ENCODE results near the gene NRP2. TPM values are rescaled to one million over a fixed set of nuclear protein-coding genes. Genes with fewer than 3 reads are reported as not detected.

NRP2 gene
- total RNA-seq, 2 experiments from 2014 or later, result 0.26 to 5.7 TPM

DNA sequence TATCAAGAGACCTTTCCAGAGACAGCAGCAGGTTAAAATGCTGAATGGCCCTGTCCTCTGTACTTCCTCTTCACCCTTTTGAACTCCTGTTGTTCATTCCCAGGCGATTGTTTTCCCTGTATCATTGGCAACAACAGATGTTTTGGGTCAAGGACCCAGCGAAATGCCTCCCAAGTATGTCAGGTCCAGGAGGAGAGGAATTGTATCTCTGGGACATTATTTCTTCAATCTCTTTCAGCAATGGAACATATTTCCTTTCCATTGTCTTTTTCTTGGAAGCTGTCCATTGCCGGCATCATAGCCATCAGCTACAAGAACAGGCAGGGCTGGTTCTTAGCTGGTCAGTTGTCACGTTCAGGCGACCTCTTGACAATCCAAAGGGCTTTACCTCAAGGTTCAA, 76.2 kb downstream of the NRP2 start:
- Mint-ChIP-seq H3K4me3 (no peak overlapping the region), H3K9me3 (ENCODE audit: low read depth) (no peaks in the 10 kb centered on the region), H3K36me3 (no peaks in the 10 kb centered on the region), H3K4me1 (no peaks in the 10 kb centered on the region), H3K27me3 (peaks cover 21% of the 10 kb centered on the region), H3K27ac (no peak overlapping the region)
- DNase-seq, result no peak
- ATAC-seq, result no peak
- CTCF ChIA-PET, result interaction anchor here (1.0 kb wide), 1 partner anchor 127 kb away, joined by 3 read pairs; no protein-coding TSS in a partner anchor

DNA sequence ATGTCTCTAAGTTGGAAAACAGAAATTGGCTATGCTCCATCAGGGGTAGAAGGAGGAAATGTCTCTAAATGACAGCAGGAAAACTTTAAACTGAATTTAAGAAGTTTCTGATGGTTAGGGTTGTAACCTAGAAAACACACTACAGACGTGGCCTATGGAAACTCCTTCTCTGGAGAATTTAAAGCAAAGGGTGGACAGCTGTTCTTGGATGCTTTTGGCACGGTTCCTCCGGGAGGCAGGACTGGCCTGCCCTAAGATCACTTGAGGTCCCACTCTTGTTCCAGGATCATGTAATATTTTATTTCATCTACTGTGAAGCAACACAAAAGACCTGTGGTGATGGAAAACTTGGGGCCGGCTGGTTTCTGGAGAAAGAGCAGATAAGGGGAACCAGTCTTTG, 77.0 kb downstream of the NRP2 start:
- no peaks in the 10 kb centered on the region for H3K4me1 Mint-ChIP-seq
- DNase-seq (no peak), ATAC-seq (no peak)
- no peak overlapping the region for H3K27ac Mint-ChIP-seq
- H3K27me3 Mint-ChIP-seq, result peaks cover 22% of the 10 kb centered on the region
- no peak overlapping the region for H3K4me3 Mint-ChIP-seq
- no peaks in the 10 kb centered on the region for H3K9me3 Mint-ChIP-seq (ENCODE audit: low read depth)
- no peaks in the 10 kb centered on the region for H3K36me3 Mint-ChIP-seq
- CTCF ChIA-PET, result interaction anchor here (1.0 kb wide), 1 partner anchor 126 kb away, joined by 3 read pairs; no protein-coding TSS in a partner anchor

DNA sequence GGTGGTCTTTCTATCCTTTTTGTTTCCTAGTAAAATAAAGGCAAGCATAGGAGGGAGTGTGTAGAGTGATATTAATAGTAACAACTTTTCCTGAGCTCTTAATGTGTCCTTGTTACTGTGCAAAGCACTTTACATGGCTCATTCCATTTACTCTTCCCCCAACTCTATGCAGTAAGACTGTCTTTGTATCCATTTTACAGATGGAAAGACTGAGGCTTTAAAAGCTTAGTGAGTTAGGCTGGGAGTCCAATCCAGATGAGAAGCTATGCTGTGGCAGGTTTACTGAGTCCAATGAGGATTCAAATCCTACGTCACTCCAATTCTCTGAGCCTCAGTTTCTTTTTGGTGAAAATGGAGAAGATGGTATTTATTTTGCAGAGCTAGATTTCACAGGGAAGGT, 77.4 kb downstream of the NRP2 start:
- H3K4me3 Mint-ChIP-seq, result no peak overlapping the region
- CTCF ChIA-PET, result no interaction called here
- H3K27ac Mint-ChIP-seq, result no peak overlapping the region

DNA sequence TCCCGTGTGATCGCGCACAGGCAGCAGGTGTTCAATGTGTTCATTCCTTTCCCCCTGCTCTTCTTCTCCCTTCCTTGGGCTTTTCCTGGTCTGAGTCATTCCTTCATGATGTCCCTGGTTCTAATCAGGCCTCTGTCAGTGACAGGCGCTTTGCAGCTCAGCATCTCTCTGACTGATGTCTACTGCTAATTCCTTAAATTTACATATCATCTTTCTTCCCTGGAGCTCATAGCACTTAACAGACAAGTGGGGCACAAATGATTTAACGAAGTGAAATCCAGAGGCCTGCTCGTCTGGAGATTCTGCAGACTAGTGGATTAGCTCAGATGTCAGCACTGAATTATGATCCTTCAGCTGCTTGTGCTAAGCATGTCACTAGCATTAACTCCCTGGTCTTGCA, 77.9 kb downstream of the NRP2 start:
- Mint-ChIP-seq H3K4me1 (no peaks in the 10 kb centered on the region), H3K27ac (no peak overlapping the region)
- CTCF ChIA-PET, result no interaction called here

More for the DNA sequence above, 77.4 kb downstream of the NRP2 start:
- H3K9me3 Mint-ChIP-seq (ENCODE audit: low read depth), result no peaks in the 10 kb centered on the region
- peaks cover 19% of the 10 kb centered on the region for H3K27me3 Mint-ChIP-seq
- no peak for DNase-seq
- ATAC-seq, result no peak
- H3K4me1 Mint-ChIP-seq, result no peaks in the 10 kb centered on the region
- no peaks in the 10 kb centered on the region for H3K36me3 Mint-ChIP-seq

DNA sequence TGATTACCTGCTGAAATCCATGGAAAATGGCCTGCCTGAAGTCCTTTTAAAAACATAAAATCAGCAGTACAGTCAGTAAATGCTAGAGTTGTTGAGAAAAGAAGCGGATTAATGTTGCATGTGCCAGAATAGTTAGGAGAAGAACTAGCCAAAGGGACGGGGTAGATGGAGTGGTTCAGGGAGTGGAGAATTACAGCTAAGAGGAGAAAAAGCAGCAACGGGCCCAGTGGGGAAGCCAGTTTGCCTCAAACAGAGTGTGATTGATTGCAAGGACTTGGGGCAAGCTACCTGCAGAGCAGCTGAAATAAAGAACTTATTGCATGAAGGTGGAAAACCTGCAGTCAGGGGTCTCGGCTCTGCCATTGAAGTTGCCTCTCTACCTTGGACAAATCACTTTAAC, 79.1 kb downstream of the NRP2 start:
- Mint-ChIP-seq H3K36me3 (no peaks in the 10 kb centered on the region), H3K27me3 (peaks cover 16% of the 10 kb centered on the region), H3K27ac (no peak overlapping the region), H3K4me3 (no peak overlapping the region), H3K4me1 (no peaks in the 10 kb centered on the region), H3K9me3 (ENCODE audit: low read depth) (no peaks in the 10 kb centered on the region)
- ATAC-seq, result no peak
- CTCF ChIA-PET, result interaction anchor here (0.7 kb wide), 1 partner anchor 14 kb away, joined by 3 read pairs; no protein-coding TSS in a partner anchor
- DNase-seq, result no peak

More for the DNA sequence above, 77.9 kb downstream of the NRP2 start:
- peaks cover 16% of the 10 kb centered on the region for H3K27me3 Mint-ChIP-seq
- ATAC-seq, result no peak
- no peak overlapping the region for H3K4me3 Mint-ChIP-seq
- H3K9me3 Mint-ChIP-seq (ENCODE audit: low read depth), result no peaks in the 10 kb centered on the region
- DNase-seq, result no peak
- no peaks in the 10 kb centered on the region for H3K36me3 Mint-ChIP-seq

DNA sequence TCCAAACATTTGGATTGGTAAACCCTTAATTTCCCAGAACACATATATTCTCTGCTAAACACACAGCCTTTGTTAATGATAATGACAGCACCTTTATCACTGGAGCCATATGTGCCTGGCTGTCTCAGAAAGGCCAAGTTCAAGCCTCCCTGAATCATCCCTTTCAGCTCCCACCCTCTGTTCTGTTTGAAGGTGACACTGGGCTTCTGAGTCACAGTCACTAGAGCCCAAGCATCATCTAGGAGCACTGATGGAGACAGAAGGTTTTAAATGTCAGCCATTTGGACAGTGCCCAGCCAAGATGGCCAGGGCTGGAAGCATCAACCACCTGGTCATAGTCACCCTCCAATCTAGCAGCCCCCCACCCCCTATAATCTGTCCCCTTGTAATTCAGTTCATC, 80.6 kb downstream of the NRP2 start:
- H3K36me3 Mint-ChIP-seq, result no peaks in the 10 kb centered on the region
- no peak for ATAC-seq
- CTCF ChIA-PET, result no interaction called here
- no peaks in the 10 kb centered on the region for H3K9me3 Mint-ChIP-seq (ENCODE audit: low read depth)
- no peak overlapping the region for H3K4me3 Mint-ChIP-seq
- peaks cover 19% of the 10 kb centered on the region for H3K27me3 Mint-ChIP-seq
- H3K4me1 Mint-ChIP-seq, result no peaks in the 10 kb centered on the region
- H3K27ac Mint-ChIP-seq, result no peak overlapping the region
- no peak for DNase-seq

DNA sequence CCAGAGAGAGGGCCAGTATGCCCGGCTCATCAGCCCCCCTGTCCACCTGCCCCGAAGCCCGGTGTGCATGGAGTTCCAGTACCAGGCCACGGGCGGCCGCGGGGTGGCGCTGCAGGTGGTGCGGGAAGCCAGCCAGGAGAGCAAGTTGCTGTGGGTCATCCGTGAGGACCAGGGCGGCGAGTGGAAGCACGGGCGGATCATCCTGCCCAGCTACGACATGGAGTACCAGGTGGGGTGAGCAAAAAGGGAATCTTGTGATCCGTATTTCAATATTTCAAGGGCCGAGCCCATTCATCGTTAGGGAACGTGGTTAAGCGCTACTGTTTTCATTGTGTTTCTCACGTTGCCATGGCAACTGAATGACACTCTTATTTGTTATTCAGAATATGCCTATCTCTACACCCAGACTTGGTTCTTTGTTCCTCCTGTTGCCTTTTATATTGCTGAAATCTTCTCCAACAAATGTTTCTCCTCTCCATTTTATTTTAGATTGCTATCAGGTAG, 81.5 kb downstream of the NRP2 start:
- DNase-seq (no peak), ATAC-seq (no peak)

DNA sequence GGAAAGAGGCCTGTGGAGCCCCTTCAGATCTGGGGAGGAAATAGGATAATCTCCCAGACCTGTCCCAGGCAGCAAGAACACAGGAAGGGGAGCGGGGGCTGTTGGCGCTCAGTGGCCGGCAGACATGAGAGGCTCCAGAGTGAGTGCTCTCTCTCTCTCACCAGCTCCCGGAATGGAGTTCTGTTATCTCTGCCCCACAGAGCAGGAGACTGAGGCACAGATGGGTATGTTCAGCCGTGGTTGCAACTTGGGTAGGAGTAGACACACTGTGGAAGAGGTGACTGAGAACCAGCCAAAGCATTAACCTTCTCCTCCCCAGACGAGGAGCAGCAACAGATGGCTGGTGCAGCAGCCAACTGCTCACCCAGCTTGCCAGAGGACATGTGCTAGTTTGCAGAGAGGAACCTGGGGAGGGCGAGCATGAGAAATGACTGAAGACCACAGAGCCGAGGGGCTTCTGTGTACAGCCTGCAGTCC, 82.0 kb downstream of the NRP2 start:
- ATAC-seq (no peak), DNase-seq (no peak)
- Mint-ChIP-seq H3K27ac (no peak overlapping the region), H3K4me1 (no peaks in the 10 kb centered on the region), H3K36me3 (no peaks in the 10 kb centered on the region), H3K4me3 (no peak overlapping the region), H3K27me3 (peaks cover 18% of the 10 kb centered on the region), H3K9me3 (ENCODE audit: low read depth) (no peaks in the 10 kb centered on the region)
- CTCF ChIA-PET, result interaction anchor here (0.8 kb wide), 1 partner anchor 160 kb away, joined by 3 read pairs; no protein-coding TSS in a partner anchor

More for the DNA sequence above, 81.5 kb downstream of the NRP2 start:
- no peak overlapping the region for H3K27ac Mint-ChIP-seq
- H3K27me3 Mint-ChIP-seq, result peaks cover 17% of the 10 kb centered on the region
- H3K9me3 Mint-ChIP-seq (ENCODE audit: low read depth), result no peaks in the 10 kb centered on the region
- CTCF ChIA-PET, result no interaction called here
- H3K4me3 Mint-ChIP-seq, result no peak overlapping the region
- no peaks in the 10 kb centered on the region for H3K4me1 Mint-ChIP-seq
- H3K36me3 Mint-ChIP-seq, result no peaks in the 10 kb centered on the region

DNA sequence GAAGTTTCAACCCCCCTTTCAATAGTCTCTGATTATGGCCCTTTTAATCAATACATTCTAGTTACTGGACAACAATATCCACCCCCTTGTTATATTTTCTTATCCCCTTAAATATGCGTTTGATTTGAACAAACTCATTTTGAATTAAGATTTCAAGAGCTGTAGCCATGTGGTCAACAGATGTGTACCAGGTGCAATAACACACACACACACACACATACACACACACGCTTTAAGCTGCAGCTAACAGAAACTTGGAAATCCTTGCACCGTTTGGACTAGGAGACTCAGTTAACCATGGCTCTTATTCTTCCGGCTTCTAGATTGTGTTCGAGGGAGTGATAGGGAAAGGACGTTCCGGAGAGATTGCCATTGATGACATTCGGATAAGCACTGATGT, 82.8 kb downstream of the NRP2 start:
- peaks cover 25% of the 10 kb centered on the region for H3K27me3 Mint-ChIP-seq
- no peaks in the 10 kb centered on the region for H3K4me1 Mint-ChIP-seq
- H3K9me3 Mint-ChIP-seq (ENCODE audit: low read depth), result no peaks in the 10 kb centered on the region
- no peak for DNase-seq
- ATAC-seq, result no peak
- H3K27ac Mint-ChIP-seq, result no peak overlapping the region
- CTCF ChIA-PET, result interaction anchor here (0.8 kb wide), 1 partner anchor 159 kb away, joined by 3 read pairs; no protein-coding TSS in a partner anchor
- no peaks in the 10 kb centered on the region for H3K36me3 Mint-ChIP-seq
- no peak overlapping the region for H3K4me3 Mint-ChIP-seq

DNA sequence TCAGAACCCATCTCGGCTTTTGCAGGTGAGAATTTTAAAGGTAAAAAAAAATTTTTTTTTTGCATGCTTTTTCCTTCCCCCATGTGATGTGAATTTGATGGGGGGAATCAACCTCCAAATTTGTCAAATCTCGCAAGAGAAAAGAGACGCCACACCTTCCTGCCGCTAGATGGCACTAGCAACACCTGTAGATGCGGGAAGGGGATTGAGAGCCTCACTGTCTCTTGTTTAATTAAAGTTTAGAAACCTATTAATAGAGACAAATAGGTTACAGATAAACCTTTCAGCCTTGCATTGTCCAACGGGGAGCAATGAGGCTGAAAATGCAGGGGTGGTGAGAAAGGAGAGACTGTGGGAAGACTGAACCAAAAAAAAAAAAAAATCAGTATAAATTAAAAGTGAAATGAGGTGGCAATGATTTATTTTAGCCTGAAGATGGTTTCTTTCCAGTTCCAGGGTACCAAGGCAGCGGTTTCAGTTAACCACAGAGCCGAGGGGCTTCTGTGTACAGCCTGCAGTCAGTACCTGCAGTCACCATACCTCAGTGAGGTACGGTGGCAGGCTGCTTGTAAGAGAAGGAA, 84.6 kb downstream of the NRP2 start:
- DNase-seq, result peak; percentile 60
- CTCF ChIA-PET, result no interaction called here
- Mint-ChIP-seq H3K27me3 (peaks cover 26% of the 10 kb centered on the region), H3K27ac (no peak overlapping the region), H3K4me3 (no peak overlapping the region), H3K36me3 (no peaks in the 10 kb centered on the region), H3K9me3 (ENCODE audit: low read depth) (no peaks in the 10 kb centered on the region), H3K4me1 (no peaks in the 10 kb centered on the region)
- ATAC-seq, result no peak

DNA sequence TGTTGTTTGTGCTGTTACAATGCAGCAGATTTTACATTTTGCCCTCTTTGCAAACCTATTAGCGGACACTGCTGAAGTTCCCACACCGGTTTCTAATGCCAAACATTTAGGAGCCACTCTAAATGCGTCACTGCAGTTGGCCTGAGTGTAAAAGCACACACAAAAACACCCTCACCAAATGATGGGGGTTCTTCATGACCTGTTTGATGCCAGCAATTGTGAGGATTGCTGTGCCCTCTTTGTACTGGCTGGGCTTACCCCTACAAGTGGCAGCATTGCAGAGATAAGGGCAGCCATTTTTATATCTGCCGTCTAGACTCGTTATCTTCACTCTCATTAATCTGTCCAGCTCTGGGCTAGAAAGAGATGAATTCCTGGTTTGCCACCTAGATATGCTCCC, 85.3 kb downstream of the NRP2 start:
- DNase-seq, result no peak
- CTCF ChIA-PET, result no interaction called here
- Mint-ChIP-seq H3K36me3 (no peaks in the 10 kb centered on the region), H3K27me3 (peaks cover 26% of the 10 kb centered on the region), H3K27ac (no peak overlapping the region), H3K9me3 (ENCODE audit: low read depth) (no peaks in the 10 kb centered on the region), H3K4me1 (no peaks in the 10 kb centered on the region), H3K4me3 (no peak overlapping the region)
- ATAC-seq, result no peak

DNA sequence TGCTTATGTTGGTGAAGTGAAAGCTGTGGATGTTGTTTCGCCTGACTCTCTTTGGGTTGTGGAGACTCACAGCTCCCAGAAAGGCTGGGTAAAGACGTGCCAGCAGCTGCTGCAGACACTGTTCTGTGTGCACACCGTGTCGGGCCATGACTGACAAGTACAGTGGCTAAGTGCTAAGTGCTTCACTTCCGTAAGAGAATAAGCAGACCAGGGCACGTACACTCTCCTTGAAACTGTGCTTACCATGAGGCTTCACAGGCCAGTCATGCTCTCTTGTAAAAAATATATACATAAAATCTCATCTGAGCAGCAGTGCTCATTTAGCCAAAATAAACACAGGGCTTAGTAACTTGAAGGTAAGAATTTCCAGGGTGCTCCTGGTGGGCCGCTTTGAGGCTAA, 86.0 kb downstream of the NRP2 start:
- Mint-ChIP-seq H3K27me3 (peaks cover 28% of the 10 kb centered on the region), H3K36me3 (no peaks in the 10 kb centered on the region), H3K9me3 (ENCODE audit: low read depth) (no peaks in the 10 kb centered on the region), H3K4me1 (no peaks in the 10 kb centered on the region), H3K4me3 (no peak overlapping the region), H3K27ac (no peak overlapping the region)
- DNase-seq (no peak), ATAC-seq (no peak)
- CTCF ChIA-PET, result no interaction called here

DNA sequence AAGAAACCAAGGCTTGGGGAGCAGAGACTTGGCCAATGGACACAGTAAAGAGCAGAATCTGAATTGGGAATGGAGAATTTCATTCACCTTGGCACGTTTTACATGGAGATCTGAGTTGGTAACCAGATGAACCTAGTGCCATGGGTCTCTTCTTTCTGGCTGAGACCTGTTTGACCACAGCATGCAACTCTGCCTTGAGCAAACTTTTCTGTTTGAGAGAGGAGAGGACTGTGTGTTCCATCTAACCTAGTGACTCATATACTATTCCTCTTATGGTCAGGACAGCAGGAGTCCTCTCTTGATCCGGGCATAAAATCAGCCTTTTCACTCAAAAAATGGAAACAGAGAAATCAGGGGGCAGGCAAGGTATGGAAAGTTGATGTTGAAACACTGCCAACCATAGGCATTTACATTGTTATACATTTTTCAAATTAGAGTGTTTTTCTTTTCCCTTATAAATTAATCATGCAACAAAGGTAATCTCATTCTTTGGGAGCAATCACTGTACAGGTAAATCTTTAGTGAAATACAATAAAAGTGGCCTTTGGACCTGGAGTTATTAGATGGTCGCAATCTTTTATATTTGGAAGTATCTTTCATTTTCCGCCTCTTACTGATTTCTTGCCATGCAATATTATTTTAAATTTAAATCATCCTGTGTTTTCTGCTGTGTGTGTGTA, 86.7 kb downstream of the NRP2 start:
- peaks cover 30% of the 10 kb centered on the region for H3K27me3 Mint-ChIP-seq
- CTCF ChIA-PET, result no interaction called here
- no peaks in the 10 kb centered on the region for H3K36me3 Mint-ChIP-seq
- no peaks in the 10 kb centered on the region for H3K4me1 Mint-ChIP-seq
- ATAC-seq, result no peak
- H3K9me3 Mint-ChIP-seq (ENCODE audit: low read depth), result no peaks in the 10 kb centered on the region
- no peak overlapping the region for H3K27ac Mint-ChIP-seq
- H3K4me3 Mint-ChIP-seq, result no peak overlapping the region
- no peak for DNase-seq

DNA sequence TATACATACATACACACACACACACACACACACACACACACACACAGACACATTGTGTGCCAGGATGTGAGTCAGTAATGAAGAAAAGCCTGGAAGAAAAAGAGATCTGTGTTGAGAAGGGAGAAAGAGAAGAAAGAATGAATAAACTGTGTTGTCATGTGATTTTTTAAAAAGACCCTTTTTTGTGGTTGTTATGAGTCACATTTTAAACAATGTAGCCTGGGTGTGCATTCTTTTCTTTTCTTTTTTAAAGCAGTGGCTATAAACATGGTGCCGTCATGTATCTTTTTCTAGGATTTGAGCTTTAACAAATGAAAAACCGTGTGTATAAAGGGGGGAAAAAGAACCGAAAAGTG, 87.2 kb downstream of the NRP2 start:
- Mint-ChIP-seq H3K4me3 (no peak overlapping the region), H3K9me3 (ENCODE audit: low read depth) (no peaks in the 10 kb centered on the region), H3K4me1 (no peaks in the 10 kb centered on the region), H3K36me3 (no peaks in the 10 kb centered on the region), H3K27ac (no peak overlapping the region), H3K27me3 (peaks cover 33% of the 10 kb centered on the region)
- DNase-seq (no peak), ATAC-seq (no peak)
- CTCF ChIA-PET, result interaction anchor here (0.8 to 1.0 kb wide), 2 partner anchors 9 to 157 kb away, joined by 3 read pairs; no protein-coding TSS in a partner anchor
